G401 (cell line): ENCODE data around the gene ITGA6. TPM values are rescaled to one million over a fixed set of nuclear protein-coding genes. Genes with fewer than 3 reads are reported as not detected.

Experiments
- DNase-seq: peaks from one replicate; pipeline ENCODE4 v3.0.0-alpha.2; 2015; ENCODE audit warnings: low spot score
- in situ Hi-C: cut with HindIII; loops from 2 replicates; pipeline ENCODE4 v1.10.0; 2016; ENCODE audit warnings: low sequenced_read_pairs, mixed read lengths
- total RNA-seq: library from RNA; depleted of rRNA; stranded (reverse); fragments of >200 nt; shearing (Covaris generic); gene quantifications from 2 replicates; pipeline ENCODE4 v1.2.3, GENCODE V29; 2014

Gene ITGA6
- total RNA-seq, 1 experiment from 2014 or later = 9.3 TPM

DNA sequence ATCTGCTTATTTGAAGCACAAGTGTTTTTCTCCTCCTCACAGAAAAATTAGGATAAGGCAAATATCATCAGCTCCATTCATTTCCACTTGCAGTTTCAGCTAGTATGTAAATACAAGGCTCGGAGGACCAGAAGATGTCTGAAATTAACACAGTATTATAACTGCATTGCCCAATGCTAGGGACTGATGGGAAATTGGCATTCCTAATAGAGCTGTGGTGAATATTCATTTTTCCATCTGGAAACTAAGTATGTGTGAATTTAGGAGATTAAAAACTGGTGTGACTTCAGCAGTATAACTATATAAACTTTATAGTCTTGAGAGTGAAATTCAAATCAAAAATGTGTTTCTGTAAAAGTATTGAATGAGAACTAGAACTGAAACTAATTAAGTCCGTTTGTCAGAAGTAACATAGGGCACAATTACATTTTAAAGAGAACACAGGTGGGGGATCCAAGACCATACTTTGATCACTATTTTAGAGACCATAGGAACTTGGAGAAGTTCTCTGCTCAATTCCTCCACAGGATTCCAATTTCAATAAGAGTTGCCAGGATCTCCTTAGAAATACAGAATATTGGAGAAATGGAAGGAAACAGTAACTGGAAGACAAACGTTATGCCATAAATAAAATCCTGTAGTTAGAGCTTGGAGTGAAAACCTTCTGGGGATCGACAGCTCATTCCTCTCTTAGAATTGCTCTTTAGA is 12.1 kb upstream of the ITGA6 start:
- no peak for DNase-seq
- in situ Hi-C loops = no loop called here

DNA sequence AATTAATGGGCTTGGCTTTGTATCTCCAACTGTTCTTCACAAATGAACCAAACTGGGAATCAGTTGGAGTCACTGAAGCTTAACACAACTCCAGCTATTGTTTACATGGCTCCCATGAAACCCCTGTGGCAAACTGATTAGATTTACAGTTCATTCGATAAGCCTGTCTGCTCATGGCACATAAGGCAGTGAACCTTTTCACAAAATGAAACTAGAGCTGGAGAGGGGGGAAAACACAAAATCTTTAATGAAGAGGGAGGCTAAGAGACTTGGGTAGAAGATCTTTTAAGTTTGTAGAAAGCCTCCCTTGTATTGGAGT is 11.6 kb upstream of the ITGA6 start:
- in situ Hi-C loops = no loop called here
- no peak for DNase-seq

DNA sequence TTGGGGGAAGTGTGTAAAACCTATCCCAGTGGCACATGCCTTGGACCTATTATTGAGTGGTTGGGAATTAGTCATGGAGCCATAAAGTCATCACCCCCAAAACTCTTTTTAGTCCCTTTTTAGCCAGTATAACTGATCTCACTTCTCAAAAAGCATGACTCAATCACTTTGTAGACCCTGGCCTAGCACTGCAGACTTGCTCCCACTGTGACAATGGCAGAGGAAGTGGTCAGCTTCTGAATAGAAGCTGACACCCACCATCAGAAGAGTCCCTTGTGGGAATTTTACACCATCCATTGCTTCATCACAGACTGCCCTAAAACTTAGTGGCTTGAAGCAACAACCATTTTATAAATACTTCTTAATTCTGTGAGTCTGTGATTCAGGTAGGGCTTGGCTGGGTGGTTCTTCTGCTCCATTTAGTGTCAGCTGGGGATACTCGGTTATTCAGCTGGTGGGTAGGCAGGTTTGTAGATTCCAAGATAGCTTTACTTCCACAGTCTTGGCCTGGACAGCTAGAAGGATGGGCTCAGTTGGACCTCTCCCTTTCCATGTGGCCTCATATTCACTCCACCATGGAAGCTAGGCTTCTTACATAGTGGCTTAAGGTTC is 10.8 kb upstream of the ITGA6 start:
- in situ Hi-C loops = no loop called here

DNA sequence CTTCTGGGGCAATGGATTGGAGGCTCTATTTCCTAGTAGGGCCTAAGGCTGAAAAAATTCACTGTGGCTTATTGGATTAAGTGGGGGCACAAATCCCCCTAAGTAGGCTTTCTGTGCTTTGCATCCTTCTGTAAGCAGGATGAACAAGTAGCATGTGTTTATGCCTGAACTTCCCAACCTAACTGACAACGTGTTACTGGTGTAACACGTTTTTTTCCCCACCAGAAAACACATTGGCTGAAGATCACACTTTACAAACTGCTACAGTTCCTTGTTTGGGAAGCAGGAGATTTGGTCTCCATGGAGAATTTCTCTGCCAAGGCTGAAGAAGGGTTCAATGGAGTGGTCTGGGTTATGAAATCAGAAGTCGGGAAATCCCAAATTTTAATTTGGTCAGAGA is 7.2 kb upstream of the ITGA6 start:
- in situ Hi-C loops = no loop called here
- no peak for DNase-seq

More for the DNA sequence above, 10.8 kb upstream of the ITGA6 start:
- DNase-seq = no peak

DNA sequence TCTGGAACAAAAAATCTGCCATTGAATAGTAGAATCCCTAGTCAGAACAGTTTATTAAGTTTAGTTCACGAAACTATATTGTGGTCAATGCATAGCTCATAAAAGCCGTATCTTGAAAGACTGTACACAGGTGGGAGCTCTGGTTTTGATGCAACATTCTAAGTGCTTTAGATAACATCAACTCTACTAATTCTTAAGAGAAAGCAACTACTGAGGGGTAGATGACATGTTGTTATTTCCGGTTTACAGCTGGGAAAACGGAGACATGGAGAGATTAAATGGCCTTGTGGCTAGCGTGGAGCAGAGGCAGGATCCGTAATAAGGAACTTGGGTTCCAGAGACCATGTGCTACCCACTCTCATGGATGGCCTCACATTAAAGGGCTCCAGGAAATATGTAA is 4.2 kb upstream of the ITGA6 start:
- in situ Hi-C loops = no loop called here

DNA sequence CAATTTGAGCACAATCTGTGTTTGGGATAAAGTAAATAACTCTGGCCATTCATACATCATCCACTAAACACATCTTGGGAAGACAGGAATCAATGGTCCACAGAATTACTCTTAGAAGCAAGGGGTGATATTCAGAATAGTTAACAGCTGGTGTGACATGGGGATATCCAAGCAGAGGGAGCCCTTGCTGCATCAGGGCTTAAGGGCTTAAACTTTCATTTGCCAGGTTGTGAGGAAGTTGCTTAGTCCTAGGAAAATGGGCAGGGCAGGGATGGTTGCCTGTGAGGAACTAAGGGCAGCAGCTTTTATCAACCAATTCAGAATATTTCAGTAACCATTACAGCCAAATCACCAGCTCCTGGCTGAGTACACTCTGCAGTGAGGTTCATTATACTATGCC is 2.0 kb upstream of the ITGA6 start:
- in situ Hi-C loops = no loop called here
- DNase-seq = no peak

More for the DNA sequence above, 4.2 kb upstream of the ITGA6 start:
- DNase-seq = no peak

DNA sequence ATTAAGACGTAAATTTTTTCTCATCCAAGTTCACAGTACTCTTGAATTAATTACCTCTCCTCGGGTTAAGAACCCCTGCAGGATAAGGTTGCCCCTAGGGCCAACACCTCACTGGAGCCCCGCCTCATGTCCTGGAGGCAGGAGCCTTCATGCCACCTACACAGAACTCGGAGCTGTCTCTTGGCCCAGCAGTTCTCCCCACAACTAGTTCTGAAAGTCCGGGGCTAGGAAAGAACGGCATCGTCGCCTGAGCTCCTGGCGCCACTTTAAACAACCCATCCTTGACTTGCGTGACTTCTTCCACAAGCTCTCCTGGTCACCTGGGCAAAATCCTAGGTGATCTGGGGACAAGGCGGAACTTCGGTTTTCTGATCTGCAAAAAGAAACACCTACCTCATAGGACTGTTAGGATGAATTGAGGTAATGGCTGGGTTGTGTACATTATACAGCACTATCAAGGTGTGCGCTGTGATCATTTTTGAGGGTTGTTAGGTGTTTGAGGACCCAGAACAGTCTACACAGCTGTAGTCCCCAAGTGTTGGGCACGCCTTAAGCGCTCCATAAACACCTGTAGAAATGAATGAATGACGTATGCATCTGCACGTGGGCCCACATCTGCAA is 641 bp upstream of the ITGA6 start:
- DNase-seq = no peak
- in situ Hi-C loops = no loop called here

DNA sequence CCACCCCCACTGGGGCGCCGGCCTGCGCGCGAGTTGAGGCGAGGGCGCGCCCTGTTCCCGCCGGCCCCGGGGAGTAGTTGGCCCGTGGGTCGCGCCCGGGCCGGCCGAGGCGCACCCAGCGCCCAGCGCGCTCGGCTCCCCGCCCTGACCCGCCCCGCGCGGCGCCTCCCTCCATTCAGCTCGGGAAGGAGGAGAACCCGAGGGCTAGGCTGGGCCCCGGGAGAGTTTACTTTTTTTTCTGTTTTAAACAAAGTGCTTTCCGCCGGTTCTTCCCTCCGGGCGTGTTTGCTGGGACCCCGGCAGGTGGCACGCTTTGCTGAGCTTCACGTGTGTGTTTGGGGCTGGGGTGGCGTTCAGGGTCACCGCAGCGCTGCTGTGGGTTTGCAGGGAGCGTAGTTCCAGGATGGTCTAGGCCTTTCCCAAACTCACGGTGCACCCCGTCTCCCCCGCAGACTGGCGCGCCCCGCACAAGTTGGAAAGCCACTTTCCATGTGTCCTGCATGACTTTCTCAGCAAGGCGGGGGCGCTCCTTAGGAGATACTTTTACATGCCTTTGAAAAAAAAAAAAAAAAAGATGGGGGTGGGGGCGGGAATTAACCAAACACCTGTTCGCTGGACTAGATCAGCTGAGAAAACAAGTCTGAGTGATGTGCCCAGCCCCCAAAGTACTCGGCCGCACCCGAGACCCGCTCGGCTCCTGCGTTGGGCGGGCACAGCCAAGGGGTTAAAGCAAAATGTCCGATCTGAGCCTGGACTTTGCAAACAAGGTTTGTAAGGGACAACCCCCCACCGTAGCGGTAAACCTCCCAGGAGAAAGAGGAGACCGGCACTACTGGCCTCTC is 825 bp downstream of the ITGA6 start:
- no peak for DNase-seq
- in situ Hi-C loops = no loop called here

DNA sequence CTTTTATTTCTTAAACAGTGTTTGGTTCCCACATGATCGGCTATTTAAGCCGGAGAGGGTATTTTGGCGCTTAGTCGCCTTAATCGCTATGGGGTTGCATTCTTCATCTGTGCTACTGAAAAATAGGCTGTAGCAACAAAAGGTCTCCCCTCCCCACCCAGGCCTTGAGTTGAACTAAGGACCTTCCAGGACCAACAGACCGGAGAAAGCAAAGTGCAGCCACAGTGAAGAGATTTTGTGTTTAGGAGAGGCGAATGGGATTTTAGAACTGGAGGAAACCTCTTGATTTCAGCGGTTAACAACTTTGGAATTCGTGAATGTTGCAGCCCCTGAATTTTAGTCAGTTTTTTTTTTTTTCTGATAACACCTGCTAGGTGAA is 1.4 kb downstream of the ITGA6 start:
- in situ Hi-C loops = no loop called here
- DNase-seq = no peak

DNA sequence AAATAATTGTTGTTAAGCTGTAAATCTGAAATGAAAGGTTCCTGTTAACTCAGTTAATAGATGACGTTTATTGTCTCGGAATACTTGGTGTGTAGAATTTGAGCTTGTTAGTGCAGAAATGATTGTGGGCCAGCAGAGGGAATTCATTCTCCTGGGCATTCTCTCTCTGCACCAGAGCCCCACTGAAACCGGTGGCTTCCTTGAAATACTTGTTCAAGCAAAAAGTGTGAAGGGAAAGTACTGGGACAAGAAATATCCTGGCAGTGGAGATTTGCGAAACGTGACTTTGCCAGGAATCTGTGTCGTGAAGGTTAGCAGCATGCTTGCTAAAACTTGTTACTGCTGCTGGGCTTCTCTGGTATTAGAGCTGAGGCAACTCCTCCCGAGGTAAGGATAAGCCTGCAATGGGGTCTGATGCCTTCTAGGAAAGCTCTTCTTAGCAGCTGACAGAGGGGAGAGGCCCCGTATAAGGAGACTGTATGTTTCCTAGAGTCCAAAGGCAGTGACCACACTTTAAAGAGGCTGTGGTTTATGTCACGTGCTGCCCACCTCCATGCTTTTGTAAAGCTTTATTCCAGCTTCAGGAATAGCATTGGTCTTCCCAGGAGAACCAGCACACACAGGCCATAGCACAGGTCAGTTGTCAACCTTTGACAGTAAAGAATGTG is 2.0 kb downstream of the ITGA6 start:
- DNase-seq = no peak
- in situ Hi-C loops = no loop called here

DNA sequence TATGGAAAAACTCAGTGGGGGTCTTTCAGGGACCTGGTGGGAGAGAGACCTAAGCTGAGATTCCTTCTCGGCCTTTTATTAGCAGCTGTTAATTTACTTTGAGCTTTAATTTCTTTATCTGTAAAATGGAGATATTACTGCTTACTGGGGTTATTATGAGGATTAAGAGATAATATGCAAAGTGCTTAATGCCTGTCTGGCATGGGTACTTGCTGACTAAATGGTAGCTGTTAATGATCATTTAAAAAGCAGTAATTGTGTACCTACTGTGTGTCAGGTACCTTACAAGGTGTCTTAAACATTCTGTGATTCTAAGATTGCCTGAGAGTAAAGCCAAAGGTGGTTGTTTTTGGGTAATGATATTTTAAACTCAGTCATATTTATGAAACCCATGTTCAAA is 2.6 kb downstream of the ITGA6 start:
- in situ Hi-C loops = loop anchor here (10.0 kb wide), 1 partner anchor 255 kb away; no protein-coding TSS in a partner anchor
- no peak for DNase-seq

DNA sequence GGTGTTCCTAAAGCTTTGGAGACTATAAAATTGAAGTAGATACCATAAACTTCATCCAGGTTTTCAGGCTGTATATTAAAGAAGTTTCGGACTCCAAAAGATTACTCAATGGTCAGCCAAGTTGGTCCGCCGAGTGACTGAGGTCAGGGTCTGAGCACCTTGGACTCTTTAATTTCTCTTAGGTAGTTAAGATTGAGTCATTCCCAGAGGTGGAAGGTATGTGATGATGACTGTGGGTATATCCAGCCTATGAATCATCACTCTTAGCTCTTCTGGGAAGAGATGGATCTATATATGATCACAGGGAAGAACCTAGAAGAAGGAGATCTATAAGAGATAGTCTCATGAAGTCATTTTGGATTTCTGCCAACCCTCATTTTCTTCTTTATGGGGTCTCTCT is 3.3 kb downstream of the ITGA6 start:
- in situ Hi-C loops = loop anchor here (10.0 kb wide), 1 partner anchor 256 kb away; no protein-coding TSS in a partner anchor
- DNase-seq = no peak

DNA sequence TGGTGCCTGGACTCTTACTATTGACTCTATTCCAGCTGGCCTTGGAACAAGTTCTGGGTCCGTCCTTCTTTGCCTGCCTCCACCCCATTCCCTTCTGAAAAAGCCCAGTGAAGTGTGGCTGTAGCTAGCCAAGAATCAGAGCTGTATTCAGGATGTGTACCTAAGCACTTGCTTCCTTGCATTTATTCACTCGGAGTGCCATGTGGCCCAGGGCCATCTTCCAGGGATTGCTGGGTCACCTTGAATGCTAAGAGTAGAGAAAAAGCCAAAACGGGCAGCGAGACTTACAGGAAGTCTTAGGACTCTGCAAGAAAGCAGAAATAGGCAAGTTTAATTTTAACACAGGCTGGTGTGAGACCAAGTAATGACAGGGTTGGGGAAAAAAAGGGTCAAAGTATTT is 4.1 kb downstream of the ITGA6 start:
- DNase-seq = no peak
- in situ Hi-C loops = loop anchor here (10.0 kb wide), 1 partner anchor 257 kb away; no protein-coding TSS in a partner anchor

DNA sequence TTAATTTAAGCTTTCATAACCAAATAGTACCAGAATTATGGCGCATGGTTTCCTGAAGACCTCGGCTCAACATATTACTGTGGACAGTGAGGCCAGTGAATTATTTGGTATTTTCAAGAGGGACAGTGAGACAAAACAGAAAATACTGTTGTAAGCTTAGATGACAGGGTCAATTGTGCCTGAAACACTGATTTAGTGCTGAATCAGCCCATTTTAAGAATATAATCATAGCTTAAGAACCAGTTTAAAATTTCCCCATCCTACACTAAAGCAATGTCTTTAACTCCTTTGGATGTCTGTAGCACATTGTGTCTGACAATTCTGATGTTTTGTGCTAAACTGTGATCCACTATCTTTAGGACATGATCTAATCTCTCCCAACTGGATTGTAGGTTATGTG is 4.6 kb downstream of the ITGA6 start:
- DNase-seq = no peak
- in situ Hi-C loops = loop anchor here (10.0 kb wide), 1 partner anchor 257 kb away; no protein-coding TSS in a partner anchor

DNA sequence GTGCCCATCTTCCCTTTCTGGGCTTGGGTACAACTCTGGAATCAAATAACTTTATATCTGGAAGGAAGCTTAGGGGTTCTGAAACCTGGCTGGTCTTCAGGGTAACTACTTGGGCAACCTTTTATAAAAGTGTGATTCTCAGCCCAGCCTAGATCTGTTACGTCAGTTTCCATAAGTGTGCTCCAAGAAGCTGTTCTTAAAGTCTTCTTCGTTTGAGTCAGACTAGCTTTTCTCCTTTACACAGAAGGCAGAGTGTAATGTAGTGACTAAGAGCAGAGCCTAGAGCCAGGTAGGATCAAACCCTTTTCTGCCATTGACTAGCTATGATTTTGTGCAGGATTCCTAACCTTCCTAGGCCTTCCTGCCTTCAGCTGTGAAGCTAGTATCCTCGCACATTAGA is 5.8 kb downstream of the ITGA6 start:
- DNase-seq = no peak
- in situ Hi-C loops = loop anchor here (10.0 kb wide), 1 partner anchor 258 kb away; no protein-coding TSS in a partner anchor

DNA sequence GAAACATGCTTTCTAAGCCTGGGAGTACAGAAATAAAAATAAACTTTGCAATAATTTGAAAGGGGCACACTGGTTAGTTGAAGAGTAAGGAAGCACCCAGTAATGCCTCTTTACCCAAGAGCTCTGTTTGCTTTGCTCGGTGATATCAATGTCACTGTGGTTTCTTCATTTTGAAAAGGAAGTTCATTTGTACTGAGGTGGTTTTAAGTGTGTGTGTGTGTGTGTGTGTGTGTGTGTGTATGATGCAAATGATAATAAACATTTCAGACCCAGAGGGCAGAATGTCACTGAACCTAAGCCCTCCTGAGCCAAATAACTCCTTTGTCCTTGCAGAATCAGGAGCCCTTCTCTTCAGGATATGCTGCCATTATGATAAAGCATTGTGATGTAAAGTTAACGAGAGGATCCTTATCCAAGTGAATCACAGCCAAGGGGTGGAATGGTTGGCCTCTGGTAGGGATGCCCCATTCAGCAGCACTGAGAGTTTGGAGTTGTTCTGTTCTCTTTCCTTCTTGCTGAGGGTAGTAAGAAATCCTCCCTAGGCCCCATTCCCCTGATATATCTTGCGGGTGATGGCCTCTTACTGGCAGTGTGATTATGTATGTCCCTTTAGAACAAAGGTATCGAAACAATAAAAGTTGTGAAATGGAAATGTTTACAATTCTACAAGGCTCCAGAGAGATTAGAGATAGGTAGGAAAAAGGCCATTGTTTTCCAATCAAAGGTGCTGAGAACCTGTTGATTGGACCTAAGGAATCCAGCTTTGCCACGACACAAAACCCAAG is 7.6 kb downstream of the ITGA6 start:
- DNase-seq = no peak
- in situ Hi-C loops = loop anchor here (10.0 kb wide), 1 partner anchor 260 kb away; no protein-coding TSS in a partner anchor

DNA sequence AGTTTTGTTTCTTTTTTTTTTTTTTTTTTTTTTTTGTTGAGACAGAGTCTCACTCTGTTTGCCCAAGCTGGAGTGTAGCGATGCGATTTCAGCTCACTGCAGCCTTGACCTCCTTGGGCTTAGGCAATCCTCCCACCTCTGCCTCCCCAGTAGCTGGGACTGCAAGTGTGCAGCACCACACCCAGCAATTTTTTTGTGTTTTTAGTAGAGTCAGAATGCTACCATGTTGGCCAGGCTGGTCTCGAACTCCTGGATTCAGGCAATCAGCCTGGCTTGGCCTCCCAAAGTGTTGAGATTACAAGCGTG is 8.2 kb downstream of the ITGA6 start:
- in situ Hi-C loops = loop anchor here (10.0 kb wide), 1 partner anchor 261 kb away; no protein-coding TSS in a partner anchor
- no peak for DNase-seq

DNA sequence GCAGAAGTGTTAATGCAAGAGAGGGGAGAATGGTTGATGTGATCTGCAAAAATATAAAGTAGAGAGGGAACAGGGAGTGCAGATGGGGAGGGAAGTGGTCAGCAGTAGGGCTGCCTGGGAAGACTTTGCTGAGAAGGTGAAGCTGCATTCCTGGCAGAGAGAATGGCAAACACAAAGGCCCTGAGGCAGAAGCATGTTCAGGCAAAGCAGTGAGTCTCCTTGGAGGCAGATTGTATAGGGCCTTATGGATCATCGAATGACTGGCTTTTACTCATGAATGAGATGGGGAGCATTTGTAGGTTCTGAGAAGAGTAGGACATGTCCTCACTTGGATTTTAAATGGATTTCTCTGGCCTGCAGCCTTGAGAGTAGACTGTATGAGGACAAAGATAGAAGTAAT is 9.5 kb downstream of the ITGA6 start:
- DNase-seq = no peak
- in situ Hi-C loops = loop anchor here (10.0 kb wide), 1 partner anchor 262 kb away; no protein-coding TSS in a partner anchor
